Measurements from ENCODE around the gene SPTBN1. TPM values are rescaled to one million over a fixed set of nuclear protein-coding genes. Genes with fewer than 3 reads are reported as not detected.
A peak's percentile ranks its signal among the peaks of the same experiment; 100 is the strongest.

Gene SPTBN1
- total and polyA plus RNA-seq, 2 of the 13 experiments (the other 11 are each of a cell fraction or from before 2014, with no cell fraction given): 123 to 299 TPM

DNA sequence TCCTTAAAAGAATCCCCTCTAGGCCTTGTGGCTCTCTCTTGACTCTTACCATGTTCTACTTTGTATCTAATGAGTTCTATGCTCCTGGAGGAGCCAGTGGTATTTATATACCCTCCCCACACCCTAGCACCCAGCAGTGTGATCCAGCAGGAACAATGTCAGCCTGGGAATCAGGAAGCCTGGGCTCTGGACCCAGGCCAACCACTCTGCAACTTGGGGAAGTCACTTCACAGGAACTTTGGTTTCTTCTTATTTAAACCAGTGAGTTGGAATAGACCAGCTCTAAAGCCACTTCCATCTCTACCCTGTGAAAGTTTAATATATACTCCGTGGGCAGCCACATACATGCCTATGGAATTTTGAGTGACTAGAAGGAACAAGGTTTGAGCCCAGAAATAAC, 11.6 kb upstream of the SPTBN1 start:
- TF ChIP-seq ZNF274 (CRISPR knock-in tag; IDR thresholded peaks at IDR 0.05): no peak
- TF ChIP-seq, protein P1, sequence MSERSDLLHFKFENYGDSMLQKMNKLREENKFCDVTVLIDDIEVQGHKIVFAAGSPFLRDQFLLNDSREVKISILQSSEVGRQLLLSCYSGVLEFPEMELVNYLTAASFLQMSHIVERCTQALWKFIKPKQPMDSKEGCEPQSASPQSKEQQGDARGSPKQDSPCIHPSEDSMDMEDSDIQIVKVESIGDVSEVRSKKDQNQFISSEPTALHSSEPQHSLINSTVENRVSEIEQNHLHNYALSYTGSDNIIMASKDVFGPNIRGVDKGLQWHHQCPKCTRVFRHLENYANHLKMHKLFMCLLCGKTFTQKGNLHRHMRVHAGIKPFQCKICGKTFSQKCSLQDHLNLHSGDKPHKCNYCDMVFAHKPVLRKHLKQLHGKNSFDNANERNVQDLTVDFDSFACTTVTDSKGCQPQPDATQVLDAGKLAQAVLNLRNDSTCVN (CRISPR knock-in tag; IDR thresholded peaks at IDR 0.05; ENCODE audit: borderline replicate concordance): no peak
- no peak for TF ChIP-seq NFRKB (IDR thresholded peaks at IDR 0.05)
- TF ChIP-seq FOXJ3 (CRISPR knock-in tag; IDR thresholded peaks at IDR 0.05; ENCODE audit: borderline replicate concordance): no peak
- Histone ChIP-seq H3K27me3 (ENCODE audit: control insufficient read depth in 1 of 2, insufficient read depth in 2 of 2, low read length in 2 of 2) (no peaks in the 10 kb centered on the region), H3K4me1 (ENCODE audit: insufficient read depth, low read length) (peaks cover 42% of the 10 kb centered on the region), H4K20me1 (ENCODE audit: insufficient read depth, low read length) (no peaks in the 10 kb centered on the region), H3K4me2 (ENCODE audit: low read depth, low read length) (no peak overlapping the region), H3K27ac (ENCODE audit: extremely low read length, insufficient read depth, low read length) (no peak overlapping the region), H3K9me3 (ENCODE audit: low read length) (no peaks in the 10 kb centered on the region), H3K36me3 (replicated peaks in 1 of 2; ENCODE audit: control insufficient read depth in 1 of 2, insufficient read depth in 2 of 2, low read length in 2 of 2) (no peaks in the 10 kb centered on the region), H3K4me3 (replicated peaks in 1 of 3; ENCODE audit: insufficient read depth in 1 of 3, low read depth in 2 of 3, low read length in 3 of 3) (no peak overlapping the region), H3K9ac (ENCODE audit: insufficient read depth, low read depth, low read length) (no peak overlapping the region), H3K79me2 (ENCODE audit: insufficient read depth, low read length) (no peaks in the 10 kb centered on the region), H2AFZ (ENCODE audit: low read length) (no peak overlapping the region)
- in situ Hi-C loops (cut with HindIII; ENCODE audit: extremely low pct_ligation_motif_present, low pct_unique_long_range_greater_than_20kb) (no loop called here), intact Hi-C loops (cut with micrococcal nuclease; ENCODE audit: unreplicated experiment) (no loop called here)
- FAIRE-seq: no peak
- ChIA-PET CTCF (ENCODE audit: low intra/inter-chr PET ratio, low total read pairs) (no interaction called here), POLR2A (no interaction called here)
- WGBS (ENCODE audit: low lambda C conversion rate): 90% methylated on average over 1 of the region's 1 CpG
- DNase-seq (ENCODE audit: low spot score): no peak
- BruUV-seq (replicated peaks): no TSS peak
- no peak for ATAC-seq

DNA sequence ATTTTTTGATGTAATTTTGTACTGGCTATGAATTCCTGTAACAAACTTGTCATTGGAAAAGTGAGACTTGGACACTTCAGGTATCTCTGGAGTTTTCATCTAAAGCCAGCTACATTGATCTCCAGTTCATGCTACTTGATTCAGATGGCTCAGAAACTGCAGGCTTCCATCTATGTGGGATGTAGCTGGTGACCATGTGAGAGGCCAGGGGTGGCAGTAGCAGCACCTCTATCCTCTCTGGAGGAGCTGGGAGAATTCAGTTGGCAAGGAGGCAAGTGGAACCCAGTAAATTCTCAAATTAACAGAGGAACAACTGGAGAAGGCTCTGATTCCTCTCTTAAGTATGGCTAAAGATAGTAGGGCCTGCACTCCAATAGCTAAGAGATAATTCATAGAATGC, 10.0 kb upstream of the SPTBN1 start:
- FAIRE-seq (no peak), ATAC-seq (peak; percentile 85), DNase-seq (ENCODE audit: low spot score) (no peak)
- peak overlapping the region; percentile 4 for H3K27ac ChIP-seq (ENCODE audit: extremely low read length, insufficient read depth, low read length)
- H3K9ac ChIP-seq (ENCODE audit: insufficient read depth, low read depth, low read length): no peak overlapping the region
- TF ChIP-seq, protein P2, sequence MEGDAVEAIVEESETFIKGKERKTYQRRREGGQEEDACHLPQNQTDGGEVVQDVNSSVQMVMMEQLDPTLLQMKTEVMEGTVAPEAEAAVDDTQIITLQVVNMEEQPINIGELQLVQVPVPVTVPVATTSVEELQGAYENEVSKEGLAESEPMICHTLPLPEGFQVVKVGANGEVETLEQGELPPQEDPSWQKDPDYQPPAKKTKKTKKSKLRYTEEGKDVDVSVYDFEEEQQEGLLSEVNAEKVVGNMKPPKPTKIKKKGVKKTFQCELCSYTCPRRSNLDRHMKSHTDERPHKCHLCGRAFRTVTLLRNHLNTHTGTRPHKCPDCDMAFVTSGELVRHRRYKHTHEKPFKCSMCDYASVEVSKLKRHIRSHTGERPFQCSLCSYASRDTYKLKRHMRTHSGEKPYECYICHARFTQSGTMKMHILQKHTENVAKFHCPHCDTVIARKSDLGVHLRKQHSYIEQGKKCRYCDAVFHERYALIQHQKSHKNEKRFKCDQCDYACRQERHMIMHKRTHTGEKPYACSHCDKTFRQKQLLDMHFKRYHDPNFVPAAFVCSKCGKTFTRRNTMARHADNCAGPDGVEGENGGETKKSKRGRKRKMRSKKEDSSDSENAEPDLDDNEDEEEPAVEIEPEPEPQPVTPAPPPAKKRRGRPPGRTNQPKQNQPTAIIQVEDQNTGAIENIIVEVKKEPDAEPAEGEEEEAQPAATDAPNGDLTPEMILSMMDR (CRISPR knock-in tag; IDR thresholded peaks at IDR 0.05): peak; percentile 16; the same call in 1 of the 2 replicates
- TF ChIP-seq ZNF644 (CRISPR knock-in tag; IDR thresholded peaks at IDR 0.05; ENCODE audit: low read depth): peak; percentile 32; the same call in 1 of the 2 replicates
- 0 out of 2 replicates have a peak, but pooled peaks have one; percentile 0 for TF ChIP-seq PPARG (CRISPR knock-in tag; conservative IDR thresholded peaks at IDR 0.05)
- 0 out of 2 replicates have a peak, but pooled peaks have one; percentile 8 for TF ChIP-seq ZNF614 (CRISPR knock-in tag; IDR thresholded peaks at IDR 0.05; ENCODE audit: borderline replicate concordance)
- TF ChIP-seq, protein P3, sequence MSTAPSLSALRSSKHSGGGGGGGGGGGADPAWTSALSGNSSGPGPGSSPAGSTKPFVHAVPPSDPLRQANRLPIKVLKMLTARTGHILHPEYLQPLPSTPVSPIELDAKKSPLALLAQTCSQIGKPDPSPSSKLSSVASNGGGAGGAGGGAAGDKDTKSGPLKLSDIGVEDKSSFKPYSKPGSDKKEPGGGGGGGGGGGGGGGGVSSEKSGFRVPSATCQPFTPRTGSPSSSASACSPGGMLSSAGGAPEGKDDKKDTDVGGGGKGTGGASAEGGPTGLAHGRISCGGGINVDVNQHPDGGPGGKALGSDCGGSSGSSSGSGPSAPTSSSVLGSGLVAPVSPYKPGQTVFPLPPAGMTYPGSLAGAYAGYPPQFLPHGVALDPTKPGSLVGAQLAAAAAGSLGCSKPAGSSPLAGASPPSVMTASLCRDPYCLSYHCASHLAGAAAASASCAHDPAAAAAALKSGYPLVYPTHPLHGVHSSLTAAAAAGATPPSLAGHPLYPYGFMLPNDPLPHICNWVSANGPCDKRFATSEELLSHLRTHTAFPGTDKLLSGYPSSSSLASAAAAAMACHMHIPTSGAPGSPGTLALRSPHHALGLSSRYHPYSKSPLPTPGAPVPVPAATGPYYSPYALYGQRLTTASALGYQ (CRISPR knock-in tag; IDR thresholded peaks at IDR 0.05): no peak
- TF ChIP-seq, protein P4, sequence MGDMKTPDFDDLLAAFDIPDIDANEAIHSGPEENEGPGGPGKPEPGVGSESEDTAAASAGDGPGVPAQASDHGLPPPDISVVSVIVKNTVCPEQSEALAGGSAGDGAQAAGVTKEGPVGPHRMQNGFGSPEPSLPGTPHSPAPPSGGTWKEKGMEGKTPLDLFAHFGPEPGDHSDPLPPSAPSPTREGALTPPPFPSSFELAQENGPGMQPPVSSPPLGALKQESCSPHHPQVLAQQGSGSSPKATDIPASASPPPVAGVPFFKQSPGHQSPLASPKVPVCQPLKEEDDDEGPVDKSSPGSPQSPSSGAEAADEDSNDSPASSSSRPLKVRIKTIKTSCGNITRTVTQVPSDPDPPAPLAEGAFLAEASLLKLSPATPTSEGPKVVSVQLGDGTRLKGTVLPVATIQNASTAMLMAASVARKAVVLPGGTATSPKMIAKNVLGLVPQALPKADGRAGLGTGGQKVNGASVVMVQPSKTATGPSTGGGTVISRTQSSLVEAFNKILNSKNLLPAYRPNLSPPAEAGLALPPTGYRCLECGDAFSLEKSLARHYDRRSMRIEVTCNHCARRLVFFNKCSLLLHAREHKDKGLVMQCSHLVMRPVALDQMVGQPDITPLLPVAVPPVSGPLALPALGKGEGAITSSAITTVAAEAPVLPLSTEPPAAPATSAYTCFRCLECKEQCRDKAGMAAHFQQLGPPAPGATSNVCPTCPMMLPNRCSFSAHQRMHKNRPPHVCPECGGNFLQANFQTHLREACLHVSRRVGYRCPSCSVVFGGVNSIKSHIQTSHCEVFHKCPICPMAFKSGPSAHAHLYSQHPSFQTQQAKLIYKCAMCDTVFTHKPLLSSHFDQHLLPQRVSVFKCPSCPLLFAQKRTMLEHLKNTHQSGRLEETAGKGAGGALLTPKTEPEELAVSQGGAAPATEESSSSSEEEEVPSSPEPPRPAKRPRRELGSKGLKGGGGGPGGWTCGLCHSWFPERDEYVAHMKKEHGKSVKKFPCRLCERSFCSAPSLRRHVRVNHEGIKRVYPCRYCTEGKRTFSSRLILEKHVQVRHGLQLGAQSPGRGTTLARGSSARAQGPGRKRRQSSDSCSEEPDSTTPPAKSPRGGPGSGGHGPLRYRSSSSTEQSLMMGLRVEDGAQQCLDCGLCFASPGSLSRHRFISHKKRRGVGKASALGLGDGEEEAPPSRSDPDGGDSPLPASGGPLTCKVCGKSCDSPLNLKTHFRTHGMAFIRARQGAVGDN (CRISPR knock-in tag; IDR thresholded peaks at IDR 0.05): no peak
- H3K4me2 ChIP-seq (ENCODE audit: low read depth, low read length): peak overlapping the region; percentile 57
- in situ Hi-C loops (cut with HindIII; ENCODE audit: extremely low pct_ligation_motif_present, low pct_unique_long_range_greater_than_20kb) (no loop called here), intact Hi-C loops (cut with micrococcal nuclease; ENCODE audit: unreplicated experiment) (no loop called here)
- no peaks in the 10 kb centered on the region for H3K36me3 ChIP-seq (replicated peaks in 1 of 2; ENCODE audit: control insufficient read depth in 1 of 2, insufficient read depth in 2 of 2, low read length in 2 of 2)
- peaks cover 34% of the 10 kb centered on the region for H3K4me1 ChIP-seq (ENCODE audit: insufficient read depth, low read length)
- H3K9me3 ChIP-seq (ENCODE audit: low read length): no peaks in the 10 kb centered on the region
- no TSS peak for BruUV-seq (replicated peaks)
- H3K4me3 ChIP-seq (replicated peaks in 1 of 3; ENCODE audit: insufficient read depth in 1 of 3, low read depth in 2 of 3, low read length in 3 of 3): peak overlapping the region in 2 of 3 experiments; percentile 16 to 17; a peak in 3 of 6 replicates
- H3K27me3 ChIP-seq (ENCODE audit: control insufficient read depth in 1 of 2, insufficient read depth in 2 of 2, low read length in 2 of 2): no peaks in the 10 kb centered on the region
- CTCF ChIA-PET (ENCODE audit: low intra/inter-chr PET ratio, low total read pairs): no interaction called here
- POLR2A ChIA-PET: interaction anchor here (1.8 kb wide), 1 partner anchor 12 kb away, joined by 7 read pairs; no protein-coding TSS in a partner anchor
- H4K20me1 ChIP-seq (ENCODE audit: insufficient read depth, low read length): no peaks in the 10 kb centered on the region
- no peak overlapping the region for H2AFZ ChIP-seq (ENCODE audit: low read length)
- no peaks in the 10 kb centered on the region for H3K79me2 ChIP-seq (ENCODE audit: insufficient read depth, low read length)
